Head of caudate nucleus (tissue), 42 donors: Measurements from ENCODE around the gene CLMP.

Source experiments
- DNase-seq, 42 donors: peaks; one replicate each; pipeline versions ENCODE4 v3.0.0 to v3.0.0-alpha.2; 2020 to 2021; ENCODE audit warnings: mixed read lengths in 7 of 42
- intact Hi-C: fragments of 100-400 bp; cut with DNase I; formaldehyde crosslinking; loops from one replicate; pipeline ENCODE4 v1.15.0; 2022

Gene CLMP

DNA sequence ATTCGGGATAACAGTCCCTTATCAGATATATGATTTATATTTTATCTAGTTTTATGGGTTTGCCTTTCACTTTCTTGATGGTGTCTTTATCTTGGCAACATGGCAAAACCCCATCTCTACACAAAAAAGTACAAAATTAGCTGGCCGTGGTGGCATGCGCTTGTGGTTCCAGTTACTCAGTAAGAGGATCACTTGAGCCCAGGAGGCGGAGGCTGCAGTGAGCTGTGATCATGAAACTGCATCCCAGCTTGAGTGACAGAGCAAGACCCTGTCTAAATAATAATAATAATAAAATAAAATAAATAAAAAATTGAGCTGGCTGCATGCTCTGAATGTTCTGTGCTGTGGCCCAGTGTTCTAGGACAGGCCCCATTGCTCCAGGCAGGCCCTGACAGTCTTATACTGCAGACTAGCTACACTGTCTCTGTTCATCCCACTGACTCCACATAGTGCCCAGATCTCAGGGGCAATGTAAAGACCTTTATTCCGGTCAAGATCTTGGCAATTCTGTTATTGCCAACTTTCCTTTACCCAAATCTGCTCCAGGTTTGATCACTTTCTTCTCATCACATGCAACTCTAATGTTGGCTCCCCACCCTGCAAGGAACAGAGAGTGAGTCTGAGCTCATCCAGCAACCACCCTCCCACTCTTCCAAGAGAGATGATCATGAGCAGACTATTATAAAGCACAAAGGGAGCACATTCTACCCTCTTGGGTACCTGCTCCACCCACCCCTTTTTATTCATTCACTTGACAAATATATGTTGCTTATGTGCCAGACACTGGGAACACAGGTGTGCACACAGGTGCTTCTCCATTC, 141.9 kb downstream of the CLMP start:
- peak in 27 of 42 donors; percentile 14 to 86 (median 53) for DNase-seq
- intact Hi-C loops = no loop called here

DNA sequence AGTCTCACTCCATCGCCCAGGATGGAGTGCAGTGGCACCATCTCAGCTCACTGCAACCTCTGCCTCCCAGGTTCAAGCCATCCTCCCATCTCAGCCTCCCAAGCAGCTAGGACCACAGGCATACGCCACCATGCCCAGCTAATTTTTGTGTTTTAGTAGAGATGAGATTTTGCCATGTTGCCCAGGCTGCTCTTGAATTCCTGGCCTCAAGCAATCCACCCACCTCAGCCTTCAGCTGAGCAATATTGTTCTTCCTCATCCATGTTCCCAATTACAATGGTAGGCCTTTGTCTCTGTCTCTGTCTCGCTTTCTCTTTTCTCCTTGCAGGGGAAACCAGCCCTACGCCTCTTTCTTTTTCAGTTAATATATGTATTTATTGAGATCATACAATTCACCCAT, 143.4 kb downstream of the CLMP start:
- no peak for DNase-seq
- intact Hi-C loops = no loop called here

- no peak for DNase-seq
- intact Hi-C loops = no loop called here
Measured at GRCh38 chr11:123051146-123051545, 143.9 kb downstream of the CLMP start.

DNA sequence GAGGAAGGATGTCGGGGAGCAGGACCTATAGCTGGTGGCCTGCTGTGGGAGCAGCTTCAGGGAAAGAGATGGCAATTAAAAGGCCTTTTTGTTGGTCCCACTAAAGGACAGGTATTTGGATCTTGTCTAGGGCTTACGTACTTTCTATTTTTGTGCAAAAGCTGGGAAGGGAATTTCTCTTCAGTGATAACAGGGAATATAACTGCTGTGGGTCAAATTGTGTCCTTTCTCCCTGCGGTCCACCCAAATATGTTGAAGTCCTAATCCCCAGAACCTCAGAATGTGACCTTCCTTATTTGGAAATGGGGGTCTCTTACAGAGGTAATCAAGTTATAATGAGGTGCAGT, 147.1 kb downstream of the CLMP start:
- DNase-seq = no peak
- intact Hi-C loops = no loop called here

- intact Hi-C loops = no loop called here
- DNase-seq = no peak
Measured at GRCh38 chr11:123047266-123047946, 147.6 kb downstream of the CLMP start.

DNA sequence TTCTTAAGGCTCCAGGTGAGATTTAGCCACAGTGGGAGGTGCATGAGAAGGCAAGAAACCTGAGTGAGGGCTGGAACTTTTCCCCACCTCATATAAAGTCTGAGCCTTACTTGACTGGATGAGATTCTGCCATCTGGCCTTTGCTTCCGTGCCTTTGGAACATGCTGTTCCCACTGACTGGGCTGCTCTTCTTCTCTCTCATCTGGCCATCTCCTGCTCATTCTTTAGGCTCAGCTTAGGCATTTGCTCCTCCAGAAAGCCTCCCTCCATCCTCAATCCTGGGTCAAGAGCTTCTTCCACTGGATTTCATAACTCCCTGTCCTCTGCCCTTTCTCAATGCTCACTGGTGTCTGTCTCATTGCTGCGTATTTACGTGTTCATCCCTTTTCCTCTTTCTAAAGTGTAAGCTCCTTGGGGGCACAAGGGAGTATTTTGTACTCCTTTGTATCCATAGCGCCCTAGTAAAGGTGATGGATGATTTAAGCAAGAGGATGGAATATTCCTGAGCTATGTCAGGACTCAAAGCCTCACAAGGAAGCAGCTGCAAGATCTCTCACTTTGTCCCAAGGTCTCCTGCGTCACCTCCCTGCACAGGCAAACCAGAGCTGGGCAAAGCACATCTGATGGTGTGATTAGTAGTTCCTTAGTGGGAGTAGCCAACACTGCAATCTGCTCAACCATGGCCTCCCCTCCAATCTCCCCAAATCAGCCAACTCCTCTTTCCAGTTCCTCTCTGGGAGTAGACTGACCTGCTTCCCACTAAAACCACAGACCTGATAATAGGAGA, 148.4 kb downstream of the CLMP start:
- no peak for DNase-seq
- intact Hi-C loops = no loop called here

DNA sequence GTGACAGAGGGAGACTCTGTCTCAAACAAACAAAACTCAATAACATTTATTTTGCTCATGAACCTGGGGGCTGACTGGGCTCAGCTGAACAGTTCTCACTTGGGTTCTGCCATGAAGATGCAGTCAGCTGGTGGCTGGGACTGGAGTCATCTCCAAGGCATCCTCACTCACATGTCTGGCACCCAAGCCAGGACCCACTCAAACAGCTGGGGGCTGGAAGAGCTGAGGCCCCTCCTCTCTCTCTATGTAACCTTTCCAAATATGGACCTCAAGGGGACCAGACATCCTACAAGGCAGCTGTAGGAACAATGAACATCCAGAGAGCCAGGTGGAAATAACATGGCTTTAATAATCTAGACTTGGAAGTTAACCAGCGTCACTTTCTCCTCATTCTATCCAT, 149.9 kb downstream of the CLMP start:
- intact Hi-C loops = no loop called here
- DNase-seq = no peak

GRCh38 chr11:123041185-123041584, 153.9 kb downstream of the CLMP start:
- intact Hi-C loops = no loop called here
- no peak for DNase-seq

GRCh38 chr11:123040111-123040432, 155.0 kb downstream of the CLMP start:
- no peak for DNase-seq
- intact Hi-C loops = no loop called here

GRCh38 chr11:123035831-123036230, 159.2 kb downstream of the CLMP start:
- DNase-seq = no peak
- intact Hi-C loops = no loop called here

DNA sequence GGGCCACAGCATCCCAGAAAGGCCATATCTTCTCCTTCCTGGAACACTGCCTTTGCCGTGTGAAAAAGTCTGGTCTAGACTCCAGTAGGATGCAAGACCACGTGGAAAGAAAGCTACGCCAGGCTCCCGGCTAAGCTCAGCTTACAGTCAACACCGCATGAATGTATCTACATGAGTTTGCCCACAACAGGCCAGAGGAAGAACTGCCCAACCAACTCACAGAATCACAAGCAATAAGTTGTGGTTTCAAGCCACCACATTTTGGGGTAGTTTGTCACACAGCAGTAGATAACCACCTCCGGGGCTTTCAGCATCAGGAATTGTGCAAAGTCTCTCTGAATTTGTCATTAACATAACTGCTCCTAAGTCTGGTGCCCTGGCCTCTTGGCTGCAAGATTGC, 160.5 kb downstream of the CLMP start:
- intact Hi-C loops = no loop called here
- DNase-seq = no peak

GRCh38 chr11:123033895-123034294, 161.2 kb downstream of the CLMP start:
- intact Hi-C loops = no loop called here
- no peak for DNase-seq

GRCh38 chr11:123030517-123030916, 164.5 kb downstream of the CLMP start:
- intact Hi-C loops = no loop called here
- DNase-seq = no peak

- intact Hi-C loops = loop anchor here (10.0 kb wide), 1 partner anchor 146 kb away; no protein-coding TSS in a partner anchor
- peak in 17 of 42 donors; percentile 8 to 53 (median 22) for DNase-seq
Measured at GRCh38 chr11:123020968-123021367, 174.1 kb downstream of the CLMP start.
